Breast epithelium (tissue), 3 donors: Measurements from ENCODE around the gene OSGEP.

Experiments
- POLR2A ChIP-seq: fragments of 450-650 bp; IDR thresholded peaks from one replicate; pipeline ENCODE4 v1.6.1; 2016; ENCODE audit warnings: antibody characterized with exemption, mild to moderate bottlenecking, moderate library complexity
- POLR2AphosphoS5 ChIP-seq, 3 donors: sonication (generic); formaldehyde crosslinking; IDR thresholded peaks; one replicate each; pipeline ENCODE4 v1.6.1; 2017; ENCODE audit warnings: antibody characterized with exemption in 3 of 3
- TF ChIP-seq, protein P1 (sequence below), 3 donors: fragments of 450-650 bp; IDR thresholded peaks; one replicate each; pipeline ENCODE4 v1.5.1; 2016 to 2017; ENCODE audit warnings: antibody characterized with exemption in 3 of 3, mild to moderate bottlenecking in 3 of 3, moderate library complexity in 3 of 3

DNA sequence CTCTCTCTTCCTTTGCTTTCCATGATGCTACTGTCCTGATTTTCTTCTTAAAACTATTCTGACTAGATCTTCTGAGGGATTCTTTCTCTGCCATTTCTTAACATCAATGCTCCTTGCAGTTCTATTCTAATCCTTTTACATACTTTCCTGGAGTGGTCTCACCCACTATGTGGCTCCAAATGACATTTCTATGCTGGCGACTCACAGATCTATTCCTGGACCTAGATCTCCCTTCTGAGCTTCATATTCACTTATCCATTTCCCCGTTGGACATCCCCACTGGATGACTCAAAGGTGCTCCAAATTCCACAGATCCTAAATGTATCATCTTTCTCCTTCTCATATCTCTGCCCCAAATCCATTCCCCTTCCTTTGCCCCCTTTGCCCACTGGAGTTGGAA, 45.4 kb downstream of the OSGEP start:
- TF ChIP-seq, protein P1, sequence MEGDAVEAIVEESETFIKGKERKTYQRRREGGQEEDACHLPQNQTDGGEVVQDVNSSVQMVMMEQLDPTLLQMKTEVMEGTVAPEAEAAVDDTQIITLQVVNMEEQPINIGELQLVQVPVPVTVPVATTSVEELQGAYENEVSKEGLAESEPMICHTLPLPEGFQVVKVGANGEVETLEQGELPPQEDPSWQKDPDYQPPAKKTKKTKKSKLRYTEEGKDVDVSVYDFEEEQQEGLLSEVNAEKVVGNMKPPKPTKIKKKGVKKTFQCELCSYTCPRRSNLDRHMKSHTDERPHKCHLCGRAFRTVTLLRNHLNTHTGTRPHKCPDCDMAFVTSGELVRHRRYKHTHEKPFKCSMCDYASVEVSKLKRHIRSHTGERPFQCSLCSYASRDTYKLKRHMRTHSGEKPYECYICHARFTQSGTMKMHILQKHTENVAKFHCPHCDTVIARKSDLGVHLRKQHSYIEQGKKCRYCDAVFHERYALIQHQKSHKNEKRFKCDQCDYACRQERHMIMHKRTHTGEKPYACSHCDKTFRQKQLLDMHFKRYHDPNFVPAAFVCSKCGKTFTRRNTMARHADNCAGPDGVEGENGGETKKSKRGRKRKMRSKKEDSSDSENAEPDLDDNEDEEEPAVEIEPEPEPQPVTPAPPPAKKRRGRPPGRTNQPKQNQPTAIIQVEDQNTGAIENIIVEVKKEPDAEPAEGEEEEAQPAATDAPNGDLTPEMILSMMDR (IDR thresholded peaks at IDR 0.05), result no peak
- TF ChIP-seq POLR2A (no peak), POLR2AphosphoS5 (IDR thresholded peaks at IDR 0.05) (no peak)
